ENCODE results near the gene CES1.

DNA sequence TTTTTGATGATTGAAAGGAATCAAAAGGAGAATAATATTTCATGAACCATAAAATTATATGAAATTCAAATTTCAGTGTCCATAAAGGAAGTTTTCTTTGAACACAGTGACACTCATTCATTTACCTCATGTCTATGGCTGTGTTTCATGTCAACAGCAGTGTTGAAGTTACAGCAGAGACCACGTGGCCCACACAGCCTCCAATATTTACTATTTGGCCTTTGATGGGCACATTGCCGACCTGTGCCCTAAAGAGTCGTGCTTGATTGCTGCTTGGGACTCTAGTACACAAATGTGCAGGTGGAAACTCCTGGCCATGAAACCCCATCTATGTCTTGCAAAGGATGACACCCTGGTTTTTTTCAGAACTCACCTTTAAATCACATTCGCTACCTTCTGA is 57.0 kb downstream of the CES1 start:
- TF ChIP-seq, protein P1, sequence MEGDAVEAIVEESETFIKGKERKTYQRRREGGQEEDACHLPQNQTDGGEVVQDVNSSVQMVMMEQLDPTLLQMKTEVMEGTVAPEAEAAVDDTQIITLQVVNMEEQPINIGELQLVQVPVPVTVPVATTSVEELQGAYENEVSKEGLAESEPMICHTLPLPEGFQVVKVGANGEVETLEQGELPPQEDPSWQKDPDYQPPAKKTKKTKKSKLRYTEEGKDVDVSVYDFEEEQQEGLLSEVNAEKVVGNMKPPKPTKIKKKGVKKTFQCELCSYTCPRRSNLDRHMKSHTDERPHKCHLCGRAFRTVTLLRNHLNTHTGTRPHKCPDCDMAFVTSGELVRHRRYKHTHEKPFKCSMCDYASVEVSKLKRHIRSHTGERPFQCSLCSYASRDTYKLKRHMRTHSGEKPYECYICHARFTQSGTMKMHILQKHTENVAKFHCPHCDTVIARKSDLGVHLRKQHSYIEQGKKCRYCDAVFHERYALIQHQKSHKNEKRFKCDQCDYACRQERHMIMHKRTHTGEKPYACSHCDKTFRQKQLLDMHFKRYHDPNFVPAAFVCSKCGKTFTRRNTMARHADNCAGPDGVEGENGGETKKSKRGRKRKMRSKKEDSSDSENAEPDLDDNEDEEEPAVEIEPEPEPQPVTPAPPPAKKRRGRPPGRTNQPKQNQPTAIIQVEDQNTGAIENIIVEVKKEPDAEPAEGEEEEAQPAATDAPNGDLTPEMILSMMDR (IDR thresholded peaks at IDR 0.05): no peak
- TF ChIP-seq POLR2A (IDR thresholded peaks at IDR 0.05; ENCODE audit: low read depth): no peak
- no peak for TF ChIP-seq POLR2AphosphoS5 (IDR thresholded peaks at IDR 0.05)

Data from esophagus muscularis mucosa (tissue), 3 donors.